PC-9 (cell line): ENCODE data around the gene ZSCAN20.

ENCODE experiments used
- CTCF ChIP-seq: fragments of 200-600 bp; sonication (generic); conservative IDR thresholded peaks from 2 replicates; pipeline ENCODE4 v1.6.1; 2017; ENCODE audit warnings: mixed run types, antibody characterized with exemption, mild to moderate bottlenecking, moderate library complexity
- EZH2 ChIP-seq: fragments of 200-600 bp; sonication (generic); IDR thresholded peaks from 2 replicates; pipeline ENCODE4 v1.8.0; 2017; ENCODE audit warnings: antibody characterized with exemption, low read depth

- TF ChIP-seq CTCF (no peak), EZH2 (no peak)
Measured at GRCh38 chr1:33524586-33524985, 52.1 kb downstream of the ZSCAN20 start.
